OCI-LY1 (cell line): ENCODE measurements around the gene NANP.

ENCODE experiments used
- H2AFZ ChIP-seq: fragments of 200-600 bp; sonication (generic), shearing (Covaris generic); 2 replicates; pipeline ENCODE4 v1.6.0; 2014; ENCODE audit warnings: antibody characterized with exemption, mild to moderate bottlenecking, low read length
- H3F3A ChIP-seq: fragments of 200-600 bp; sonication (generic), shearing (Covaris generic); 2 replicates; pipeline ENCODE4 v1.6.0; 2014; ENCODE audit warnings: mild to moderate bottlenecking, antibody characterized with exemption, low read length, moderate library complexity; ENCODE audit not compliant: insufficient read depth
- H3K27ac ChIP-seq: fragments of 200-600 bp; sonication (generic); 2 replicates; pipeline ENCODE4 v1.5.1; 2014; ENCODE audit warnings: low read length, mixed run types, mild to moderate bottlenecking, low read depth; ENCODE audit not compliant: poor library complexity, severe bottlenecking
- H3K27me3 ChIP-seq: fragments of 200-600 bp; sonication (generic); 2 replicates; pipeline ENCODE4 v1.6.0; 2014; ENCODE audit warnings: antibody characterized with exemption, mild to moderate bottlenecking, low read length, moderate library complexity; ENCODE audit not compliant: insufficient read depth
- H3K36me3 ChIP-seq: fragments of 200-600 bp; sonication (generic); 2 replicates; pipeline ENCODE4 v1.6.1; 2014; ENCODE audit warnings: mild to moderate bottlenecking, antibody characterized with exemption, low read length, moderate library complexity, mixed read lengths; ENCODE audit not compliant: insufficient read depth
- H3K4me1 ChIP-seq: fragments of 200-600 bp; sonication (generic); 2 replicates; pipeline ENCODE4 v1.5.1; 2014; ENCODE audit warnings: mild to moderate bottlenecking, low read length, moderate library complexity; ENCODE audit not compliant: insufficient read depth, severe bottlenecking
- H3K4me2 ChIP-seq: fragments of 200-600 bp; sonication (generic), shearing (Covaris generic); 2 replicates; pipeline ENCODE4 v1.6.1; 2014; ENCODE audit warnings: low read length
- H3K4me3 ChIP-seq: fragments of 200-600 bp; sonication (generic); 2 replicates; pipeline ENCODE4 v1.5.1; 2014; ENCODE audit warnings: low read length, low read depth, mild to moderate bottlenecking, mixed read lengths; ENCODE audit not compliant: poor library complexity, severe bottlenecking
- H3K79me2 ChIP-seq: fragments of 200-600 bp; shearing (Covaris generic); 2 replicates; pipeline ENCODE4 v1.6.1; 2016; ENCODE audit warnings: mixed run types, low read length, mixed read lengths; ENCODE audit not compliant: insufficient read depth
- H3K9ac ChIP-seq: fragments of 200-600 bp; sonication (generic), shearing (Covaris generic); 2 replicates; pipeline ENCODE4 v1.6.1; 2014; ENCODE audit warnings: mild to moderate bottlenecking, low read length, mixed read lengths
- H3K9me2 ChIP-seq: fragments of 200-600 bp; sonication (generic), shearing (Covaris generic); 2 replicates; pipeline ENCODE4 v1.6.1; 2014; ENCODE audit warnings: low read depth, mild to moderate bottlenecking, low read length, mixed read lengths
- H3K9me3 ChIP-seq: fragments of 200-600 bp; shearing (Covaris generic); 2 replicates; pipeline ENCODE4 v1.6.1; 2014; ENCODE audit warnings: low read length, mixed read lengths
- H4K20me1 ChIP-seq: fragments of 200-600 bp; sonication (generic), shearing (Covaris generic); 2 replicates; pipeline ENCODE4 v1.6.0; 2016; ENCODE audit warnings: mild to moderate bottlenecking, low read length; ENCODE audit not compliant: insufficient read depth
- CTCF ChIP-seq: fragments of 200-600 bp; sonication (generic), shearing (Covaris generic); IDR thresholded peaks from 2 replicates; pipeline ENCODE4 v1.5.1; 2017; ENCODE audit warnings: mild to moderate bottlenecking, antibody characterized with exemption, low read length, moderate library complexity, mixed read lengths
- EZH2 ChIP-seq: fragments of 200-600 bp; sonication (generic), shearing (Covaris generic); IDR thresholded peaks from 2 replicates; pipeline ENCODE4 v1.8.0; 2017; ENCODE audit warnings: borderline replicate concordance, mixed run types, mild to moderate bottlenecking, antibody characterized with exemption, low read length, moderate library complexity, mixed read lengths

NANP gene

DNA sequence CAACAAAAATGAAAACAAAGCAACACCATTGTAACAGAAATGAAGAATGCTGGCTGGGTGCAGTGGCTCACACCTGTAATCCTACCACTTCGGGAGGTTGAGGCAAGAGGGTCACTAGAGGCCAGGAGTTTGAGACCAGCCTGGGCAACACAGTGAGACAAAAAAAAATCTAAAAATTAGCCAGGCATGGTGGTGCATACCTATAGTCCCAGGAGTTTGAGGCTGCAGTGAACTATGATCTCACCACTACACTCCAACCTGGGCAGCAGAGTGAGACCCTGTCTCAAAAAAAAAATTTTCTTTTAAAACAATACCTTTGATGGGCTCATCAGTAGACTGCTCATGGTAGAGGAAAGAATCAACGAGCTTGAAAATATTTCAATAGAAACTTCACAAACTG, 57.0 kb downstream of the NANP start:
- H2AFZ ChIP-seq: no peak overlapping the region
- H3K79me2 ChIP-seq: no peaks in the 10 kb centered on the region
- TF ChIP-seq CTCF (no peak), EZH2 (no peak)
- no peaks in the 10 kb centered on the region for H3K9me2 ChIP-seq
- H3K9ac ChIP-seq: no peak overlapping the region
- no peak overlapping the region for H3K4me2 ChIP-seq
- no peaks in the 10 kb centered on the region for H3K9me3 ChIP-seq
- no peak overlapping the region for H3K4me3 ChIP-seq
- H3K27ac ChIP-seq: no peak overlapping the region
- H3K36me3 ChIP-seq: no peaks in the 10 kb centered on the region
- H3F3A ChIP-seq: no peaks in the 10 kb centered on the region
- no peaks in the 10 kb centered on the region for H3K4me1 ChIP-seq
- no peaks in the 10 kb centered on the region for H4K20me1 ChIP-seq
- no peaks in the 10 kb centered on the region for H3K27me3 ChIP-seq

DNA sequence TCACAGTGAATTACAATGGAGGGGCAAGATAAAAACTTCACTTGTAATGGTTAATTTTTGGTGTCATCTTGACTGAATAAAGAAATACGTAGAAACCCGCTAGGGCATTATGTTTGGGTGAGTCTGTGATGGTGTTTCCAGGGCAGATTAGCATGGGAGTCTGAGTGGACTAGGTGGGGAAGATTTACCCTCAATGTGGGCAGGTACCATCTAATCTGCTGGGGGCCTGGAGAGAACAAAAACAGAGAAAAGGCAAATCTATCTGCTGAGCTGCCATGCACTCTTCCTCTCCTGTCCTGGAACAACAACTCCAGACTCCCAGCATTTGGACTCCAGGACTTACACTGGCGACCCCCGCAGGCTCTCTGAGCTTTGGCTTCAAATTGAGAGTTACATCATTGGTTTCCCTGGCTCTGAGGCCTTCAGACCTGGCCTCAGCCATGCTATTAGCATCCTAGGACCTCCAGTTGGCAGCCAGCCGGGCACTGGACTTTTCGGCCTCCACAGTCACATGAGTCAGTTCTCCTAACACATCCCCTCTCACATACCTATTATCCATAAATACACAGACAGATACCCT, 58.1 kb downstream of the NANP start:
- no peak overlapping the region for H3K4me2 ChIP-seq

DNA sequence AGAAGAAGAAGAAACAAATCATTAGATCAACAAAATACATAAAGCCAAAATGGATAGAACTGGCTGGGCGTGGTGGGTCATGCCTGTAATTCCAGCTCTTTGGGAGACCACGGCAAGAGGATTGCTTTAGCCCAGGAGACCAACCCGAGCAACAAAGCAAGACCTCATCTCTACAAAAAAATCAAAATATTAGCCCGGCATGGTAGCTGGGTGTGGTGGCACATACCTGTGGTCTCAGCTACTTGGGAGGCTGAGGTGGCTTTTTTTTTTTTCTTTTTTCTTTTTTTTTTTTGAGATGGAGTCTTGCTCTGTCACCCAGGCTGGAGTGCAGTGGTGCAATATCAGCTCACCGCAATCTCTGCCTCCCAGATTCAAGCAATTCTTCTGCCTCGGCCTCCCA, 59.9 kb downstream of the NANP start:
- H3K79me2 ChIP-seq: no peaks in the 10 kb centered on the region
- H3K9ac ChIP-seq: no peak overlapping the region
- H3K27ac ChIP-seq: no peak overlapping the region
- no peak overlapping the region for H2AFZ ChIP-seq
- no peak for TF ChIP-seq CTCF
- TF ChIP-seq EZH2: no peak
- H3K4me1 ChIP-seq: no peaks in the 10 kb centered on the region
- H3K36me3 ChIP-seq: no peaks in the 10 kb centered on the region
- H3K4me2 ChIP-seq: no peak overlapping the region
- no peaks in the 10 kb centered on the region for H3K9me2 ChIP-seq
- H3F3A ChIP-seq: no peaks in the 10 kb centered on the region
- H4K20me1 ChIP-seq: no peaks in the 10 kb centered on the region
- H3K9me3 ChIP-seq: no peaks in the 10 kb centered on the region
- H3K4me3 ChIP-seq: no peak overlapping the region
- H3K27me3 ChIP-seq: no peaks in the 10 kb centered on the region

More for the DNA sequence above, 58.1 kb downstream of the NANP start:
- H3K4me3 ChIP-seq: no peak overlapping the region
- no peak overlapping the region for H3K9ac ChIP-seq
- no peaks in the 10 kb centered on the region for H3F3A ChIP-seq
- TF ChIP-seq CTCF (no peak), EZH2 (no peak)
- no peak overlapping the region for H3K27ac ChIP-seq
- no peaks in the 10 kb centered on the region for H3K79me2 ChIP-seq
- no peaks in the 10 kb centered on the region for H3K36me3 ChIP-seq
- H3K9me3 ChIP-seq: no peaks in the 10 kb centered on the region
- H2AFZ ChIP-seq: no peak overlapping the region
- H3K4me1 ChIP-seq: no peaks in the 10 kb centered on the region
- H4K20me1 ChIP-seq: no peaks in the 10 kb centered on the region
- H3K9me2 ChIP-seq: no peaks in the 10 kb centered on the region
- no peaks in the 10 kb centered on the region for H3K27me3 ChIP-seq
